ENCODE results near the gene DAB2. TPM values are rescaled to one million over a fixed set of nuclear protein-coding genes. Genes with fewer than 3 reads are reported as not detected.

The DAB2 gene
- total and polyA plus RNA-seq, 2 donors (not counting 1 experiment from before 2014, with no cell fraction given), result 0.03 to 0.47 TPM

GRCh38 chr5:39442991-39443390 lies 18.2 kb upstream of the DAB2 start:
- Histone ChIP-seq H3K9ac (ENCODE audit: low read length) (no peak overlapping the region), H3K27ac (ENCODE audit: low read length in 2 of 2) (no peak overlapping the region), H3K4me3 (ENCODE audit: control extremely low read depth in 1 of 5, extremely low read depth in 1 of 5, insufficient read depth in 1 of 5, low read depth in 2 of 5, low read length in 4 of 5) (no peak overlapping the region), H3K4me2 (replicated peaks; ENCODE audit: low read depth, low read length, poor library complexity, severe bottlenecking) (no peak overlapping the region), H3K4me1 (ENCODE audit: control insufficient read depth in 2 of 2, insufficient read depth in 2 of 2, low read length in 2 of 2) (no peaks in the 10 kb centered on the region), H2AFZ (ENCODE audit: insufficient read depth, low read depth, low read length, poor library complexity, severe bottlenecking) (no peak overlapping the region), H3K79me2 (ENCODE audit: control insufficient read depth, insufficient read depth, low read length) (no peaks in the 10 kb centered on the region), H3K9me3 (ENCODE audit: control extremely low read depth in 1 of 3, control insufficient read depth in 2 of 3, insufficient read depth in 1 of 3, low read length in 2 of 3) (no peaks in the 10 kb centered on the region), H4K20me1 (ENCODE audit: control insufficient read depth, insufficient read depth, low read length, poor library complexity, severe bottlenecking) (no peaks in the 10 kb centered on the region), H3K27me3 (replicated peaks in 1 of 4; ENCODE audit: control extremely low read depth in 1 of 4, control insufficient read depth in 3 of 4, insufficient read depth in 4 of 4, low read length in 3 of 4) (no peaks in the 10 kb centered on the region), H3K36me3 (replicated peaks in 1 of 2; ENCODE audit: control extremely low read depth in 1 of 2, control insufficient read depth in 1 of 2, extremely low read depth in 1 of 2, insufficient read depth in 2 of 2, low read length in 1 of 2) (no peaks in the 10 kb centered on the region)
- no CpG with 5 or more reads among the region's 3 CpGs for WGBS (ENCODE audit: insufficient coverage)
- H3K9me3 Mint-ChIP-seq (ENCODE audit: insufficient read depth), result no peaks in the 10 kb centered on the region
- no peak overlapping the region for H3K27ac Mint-ChIP-seq
- TF ChIP-seq EZH2 (IDR thresholded peaks at IDR 0.05; ENCODE audit: borderline replicate concordance, insufficient read depth, low read depth, low read length, poor library complexity, severe bottlenecking) (no peak), CTCF (IDR thresholded peaks at IDR 0.05) (no peak)
- peaks cover 3% of the 10 kb centered on the region for H3K27me3 Mint-ChIP-seq
- no peak overlapping the region for H3K4me3 Mint-ChIP-seq
- no peaks in the 10 kb centered on the region for H3K4me1 Mint-ChIP-seq
- CTCF ChIA-PET, result no interaction called here
- DNase-seq (no peak), ATAC-seq (ENCODE audit: low read depth) (no peak)
- POLR2A ChIA-PET, result no interaction called here
- intact Hi-C loops (cut with micrococcal nuclease), result no loop called here

GRCh38 chr5:39441838-39442237 lies 17.1 kb upstream of the DAB2 start:
- CTCF ChIA-PET, result interaction anchor here (1.2 kb wide), 1 partner anchor 225 kb away, joined by 4 read pairs; no protein-coding TSS in a partner anchor
- peaks cover 6% of the 10 kb centered on the region for H3K27me3 Mint-ChIP-seq
- intact Hi-C loops (cut with micrococcal nuclease), result no loop called here
- no peak overlapping the region for H3K4me3 ChIP-seq (ENCODE audit: control extremely low read depth in 1 of 5, extremely low read depth in 1 of 5, insufficient read depth in 1 of 5, low read depth in 2 of 5, low read length in 4 of 5)
- H3K36me3 ChIP-seq (replicated peaks in 1 of 2; ENCODE audit: control extremely low read depth in 1 of 2, control insufficient read depth in 1 of 2, extremely low read depth in 1 of 2, insufficient read depth in 2 of 2, low read length in 1 of 2), result no peaks in the 10 kb centered on the region
- H4K20me1 ChIP-seq (ENCODE audit: control insufficient read depth, insufficient read depth, low read length, poor library complexity, severe bottlenecking), result no peaks in the 10 kb centered on the region
- DNase-seq, result no peak
- POLR2A ChIA-PET, result no interaction called here
- no peak overlapping the region for H3K4me3 Mint-ChIP-seq
- no peaks in the 10 kb centered on the region for H3K27me3 ChIP-seq (replicated peaks in 1 of 4; ENCODE audit: control extremely low read depth in 1 of 4, control insufficient read depth in 3 of 4, insufficient read depth in 4 of 4, low read length in 3 of 4)
- H2AFZ ChIP-seq (ENCODE audit: insufficient read depth, low read depth, low read length, poor library complexity, severe bottlenecking), result no peak overlapping the region
- no peak overlapping the region for H3K27ac ChIP-seq (ENCODE audit: low read length in 2 of 2)
- H3K9me3 Mint-ChIP-seq (ENCODE audit: insufficient read depth), result no peaks in the 10 kb centered on the region
- H3K27ac Mint-ChIP-seq, result no peak overlapping the region
- no peaks in the 10 kb centered on the region for H3K79me2 ChIP-seq (ENCODE audit: control insufficient read depth, insufficient read depth, low read length)
- H3K9me3 ChIP-seq (ENCODE audit: control extremely low read depth in 1 of 3, control insufficient read depth in 2 of 3, insufficient read depth in 1 of 3, low read length in 2 of 3), result no peaks in the 10 kb centered on the region
- no peaks in the 10 kb centered on the region for H3K4me1 Mint-ChIP-seq
- no peaks in the 10 kb centered on the region for H3K4me1 ChIP-seq (ENCODE audit: control insufficient read depth in 2 of 2, insufficient read depth in 2 of 2, low read length in 2 of 2)
- WGBS (ENCODE audit: insufficient coverage), result no CpG with 5 or more reads among the region's 2 CpGs
- no peak overlapping the region for H3K9ac ChIP-seq (ENCODE audit: low read length)
- ATAC-seq (ENCODE audit: low read depth), result no peak
- no peak overlapping the region for H3K4me2 ChIP-seq (replicated peaks; ENCODE audit: low read depth, low read length, poor library complexity, severe bottlenecking)
- no peak for TF ChIP-seq EZH2 (IDR thresholded peaks at IDR 0.05; ENCODE audit: borderline replicate concordance, insufficient read depth, low read depth, low read length, poor library complexity, severe bottlenecking)
- TF ChIP-seq CTCF (IDR thresholded peaks at IDR 0.05), result no peak
